ENCODE results near the gene IPO9. TPM values are rescaled to one million over a fixed set of nuclear protein-coding genes. Genes with fewer than 3 reads are reported as not detected.

Gene IPO9
- total and polyA plus RNA-seq, 2 donors (not counting 1 experiment from before 2014, with no cell fraction given), result 28.4 to 29.2 TPM

GRCh38 chr1:201902198-201902597 lies 73.2 kb downstream of the IPO9 start:
- no peak overlapping the region for H2AFZ ChIP-seq (ENCODE audit: low read length)
- TF ChIP-seq EZH2 (IDR thresholded peaks at IDR 0.05; ENCODE audit: low read length, missing control alignments) (no peak), CTCF (conservative IDR thresholded peaks at IDR 0.05 in 1 of 2, IDR thresholded peaks at IDR 0.05 in 1 of 2; ENCODE audit: low read depth in 1 of 2, low read length in 2 of 2) (no peak)
- no peaks in the 10 kb centered on the region for H3K27me3 ChIP-seq (ENCODE audit: control insufficient read depth, insufficient read depth, low read length)
- H3K4me1 ChIP-seq (ENCODE audit: control insufficient read depth, extremely low read depth, insufficient read depth, low read length), result peaks cover 36% of the 10 kb centered on the region
- H4K20me1 ChIP-seq (ENCODE audit: control insufficient read depth, extremely low read depth, insufficient read depth, low read length), result no peaks in the 10 kb centered on the region
- H3K4me3 ChIP-seq (replicated peaks in 1 of 4; ENCODE audit: control extremely low read depth in 1 of 4, insufficient read depth in 1 of 4, low read depth in 3 of 4, low read length in 4 of 4), result no peak overlapping the region
- DNase-seq (ENCODE audit: low read depth in 2 of 2), result peak; percentile 35 to 55
- H3K79me2 ChIP-seq (ENCODE audit: control insufficient read depth, insufficient read depth, low read length), result no peaks in the 10 kb centered on the region
- peaks cover 2% of the 10 kb centered on the region for H3K36me3 ChIP-seq (ENCODE audit: control insufficient read depth, insufficient read depth, low read length)
- no peak overlapping the region for H3K9ac ChIP-seq (ENCODE audit: insufficient read depth, low read length)
- H3K27ac ChIP-seq (ENCODE audit: insufficient read depth, low read length), result no peak overlapping the region
- no peaks in the 10 kb centered on the region for H3K9me3 ChIP-seq (ENCODE audit: control insufficient read depth, insufficient read depth, low read depth, low read length)
- H3K4me2 ChIP-seq (ENCODE audit: extremely low read depth, insufficient read depth, low read length), result no peak overlapping the region

GRCh38 chr1:201903135-201903534 lies 74.2 kb downstream of the IPO9 start:
- Histone ChIP-seq H3K27ac (ENCODE audit: insufficient read depth, low read length) (peak overlapping the region; percentile 60), H4K20me1 (ENCODE audit: control insufficient read depth, extremely low read depth, insufficient read depth, low read length) (no peaks in the 10 kb centered on the region), H3K79me2 (ENCODE audit: control insufficient read depth, insufficient read depth, low read length) (no peaks in the 10 kb centered on the region), H3K9ac (ENCODE audit: insufficient read depth, low read length) (no peak overlapping the region), H3K9me3 (ENCODE audit: control insufficient read depth, insufficient read depth, low read depth, low read length) (no peaks in the 10 kb centered on the region), H3K27me3 (ENCODE audit: control insufficient read depth, insufficient read depth, low read length) (no peaks in the 10 kb centered on the region), H3K36me3 (ENCODE audit: control insufficient read depth, insufficient read depth, low read length) (peaks cover 2% of the 10 kb centered on the region), H2AFZ (ENCODE audit: low read length) (no peak overlapping the region), H3K4me1 (ENCODE audit: control insufficient read depth, extremely low read depth, insufficient read depth, low read length) (peaks cover 31% of the 10 kb centered on the region), H3K4me3 (replicated peaks in 1 of 4; ENCODE audit: control extremely low read depth in 1 of 4, insufficient read depth in 1 of 4, low read depth in 3 of 4, low read length in 4 of 4) (no peak overlapping the region), H3K4me2 (ENCODE audit: extremely low read depth, insufficient read depth, low read length) (peak overlapping the region; percentile 16)
- no peak for TF ChIP-seq CTCF (conservative IDR thresholded peaks at IDR 0.05 in 1 of 2, IDR thresholded peaks at IDR 0.05 in 1 of 2; ENCODE audit: low read depth in 1 of 2, low read length in 2 of 2)
- TF ChIP-seq EZH2 (IDR thresholded peaks at IDR 0.05; ENCODE audit: low read length, missing control alignments), result no peak
- peak; percentile 68 to 69 for DNase-seq (ENCODE audit: low read depth in 2 of 2)

GRCh38 chr1:201904579-201904978 lies 75.6 kb downstream of the IPO9 start:
- Histone ChIP-seq H4K20me1 (ENCODE audit: control insufficient read depth, extremely low read depth, insufficient read depth, low read length) (no peaks in the 10 kb centered on the region), H3K4me3 (replicated peaks in 1 of 4; ENCODE audit: control extremely low read depth in 1 of 4, insufficient read depth in 1 of 4, low read depth in 3 of 4, low read length in 4 of 4) (no peak overlapping the region), H3K27me3 (ENCODE audit: control insufficient read depth, insufficient read depth, low read length) (no peaks in the 10 kb centered on the region), H3K36me3 (ENCODE audit: control insufficient read depth, insufficient read depth, low read length) (peaks cover 2% of the 10 kb centered on the region), H3K4me2 (ENCODE audit: extremely low read depth, insufficient read depth, low read length) (no peak overlapping the region), H3K79me2 (ENCODE audit: control insufficient read depth, insufficient read depth, low read length) (no peaks in the 10 kb centered on the region), H2AFZ (ENCODE audit: low read length) (peak overlapping the region; percentile 21), H3K9ac (ENCODE audit: insufficient read depth, low read length) (no peak overlapping the region), H3K27ac (ENCODE audit: insufficient read depth, low read length) (peak overlapping the region; percentile 53), H3K4me1 (ENCODE audit: control insufficient read depth, extremely low read depth, insufficient read depth, low read length) (peaks cover 28% of the 10 kb centered on the region), H3K9me3 (ENCODE audit: control insufficient read depth, insufficient read depth, low read depth, low read length) (no peaks in the 10 kb centered on the region)
- TF ChIP-seq CTCF (conservative IDR thresholded peaks at IDR 0.05 in 1 of 2, IDR thresholded peaks at IDR 0.05 in 1 of 2; ENCODE audit: low read depth in 1 of 2, low read length in 2 of 2) (no peak), EZH2 (IDR thresholded peaks at IDR 0.05; ENCODE audit: low read length, missing control alignments) (no peak)
- DNase-seq (ENCODE audit: low read depth in 2 of 2), result peak; percentile 90 to 95
